ENCODE data around the gene SLC50A1. TPM values are rescaled to one million over a fixed set of nuclear protein-coding genes. Genes with fewer than 3 reads are reported as not detected.
A peak's percentile ranks its signal among the peaks of the same experiment; 100 is the strongest.

SLC50A1 gene
- total and polyA plus RNA-seq, 9 of the 15 experiments (the other 6 are each of a cell fraction or from before 2014, with no cell fraction given), result 46.5 to 132 (median 91.9) TPM

DNA sequence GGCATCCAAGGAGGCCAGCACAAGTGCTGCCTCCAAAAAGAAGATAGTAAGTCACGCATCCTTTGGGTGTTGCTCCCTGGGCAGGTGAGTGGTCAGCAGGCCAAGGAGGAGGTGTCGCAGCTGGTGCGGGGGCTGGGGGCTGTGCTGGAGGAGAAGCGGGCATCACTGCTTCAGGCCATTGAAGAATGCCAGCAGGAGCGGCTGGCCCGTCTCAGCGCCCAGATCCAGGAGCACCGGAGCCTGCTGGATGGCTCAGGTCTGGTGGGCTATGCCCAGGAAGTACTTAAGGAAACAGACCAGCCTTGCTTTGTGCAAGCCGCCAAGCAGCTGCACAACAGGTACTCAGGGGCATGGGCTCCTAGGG lies 42.2 kb downstream of the SLC50A1 start:
- CTCF ChIA-PET (ENCODE audit: low intra/inter-chr PET ratio), result interaction anchor here (2.3 kb wide), 1 partner anchor 49 kb away, joined by 17 read pairs; no protein-coding TSS in a partner anchor
- Histone ChIP-seq H3K9ac (ENCODE audit: insufficient read depth in 1 of 2, low read depth in 2 of 2, low read length in 2 of 2) (no peak overlapping the region), H3K36me3 (ENCODE audit: control insufficient read depth, insufficient read depth, low read length) (no peaks in the 10 kb centered on the region), H3K9me1 (ENCODE audit: control insufficient read depth, insufficient read depth, low read length) (no peaks in the 10 kb centered on the region), H3K27ac (ENCODE audit: extremely low read depth, low read depth, low read length) (no peak overlapping the region), H4K20me1 (replicated peaks; ENCODE audit: control insufficient read depth, insufficient read depth, low read length) (no peaks in the 10 kb centered on the region), H3K27me3 (ENCODE audit: control insufficient read depth in 2 of 2, insufficient read depth in 2 of 2, low read length in 2 of 2) (no peaks in the 10 kb centered on the region), H3K9me3 (replicated peaks; ENCODE audit: control insufficient read depth, insufficient read depth, low read depth, low read length) (no peaks in the 10 kb centered on the region), H2AFZ (ENCODE audit: low read depth, low read length) (no peak overlapping the region), H3K79me2 (ENCODE audit: control insufficient read depth, insufficient read depth, low read length) (peaks cover 2% of the 10 kb centered on the region), H3K4me1 (replicated peaks in 1 of 2; ENCODE audit: control insufficient read depth in 2 of 2, insufficient read depth in 2 of 2, low read length in 2 of 2) (peaks cover 15 to 65% of the 10 kb centered on the region in 2 experiments; a peak in 4 of 5 replicates), H3K4me2 (ENCODE audit: insufficient read depth, low read length) (no peak overlapping the region), H3K4me3 (no peak overlapping the region)
- POLR2A ChIA-PET, result interaction anchor here (1.4 kb wide), 1 partner anchor 62 kb away, joined by 4 read pairs; no protein-coding TSS in a partner anchor
- WGBS (ENCODE audit: insufficient coverage, low coverage, missing lambda C conversion rate), result 82% methylated on average over 9 of the region's 9 CpGs
- TF ChIP-seq OTX1 (CRISPR knock-in tag; IDR thresholded peaks at IDR 0.05), result no peak
- no peak for TF ChIP-seq MEF2D (tag; conservative IDR thresholded peaks at IDR 0.05; ENCODE audit: low read depth)
- TF ChIP-seq E2F3 (CRISPR knock-in tag; IDR thresholded peaks at IDR 0.05), result no peak
- no peak for FAIRE-seq
- no TSS peak for BruUV-seq (replicated peaks)
- intact Hi-C loops (cut with micrococcal nuclease), result no loop called here
- in situ Hi-C loops (cut with MboI), result no loop called here
- no peak for ATAC-seq
- DNase-seq (ENCODE audit: extremely low read depth in 1 of 4, low spot score in 3 of 4), result no peak

DNA sequence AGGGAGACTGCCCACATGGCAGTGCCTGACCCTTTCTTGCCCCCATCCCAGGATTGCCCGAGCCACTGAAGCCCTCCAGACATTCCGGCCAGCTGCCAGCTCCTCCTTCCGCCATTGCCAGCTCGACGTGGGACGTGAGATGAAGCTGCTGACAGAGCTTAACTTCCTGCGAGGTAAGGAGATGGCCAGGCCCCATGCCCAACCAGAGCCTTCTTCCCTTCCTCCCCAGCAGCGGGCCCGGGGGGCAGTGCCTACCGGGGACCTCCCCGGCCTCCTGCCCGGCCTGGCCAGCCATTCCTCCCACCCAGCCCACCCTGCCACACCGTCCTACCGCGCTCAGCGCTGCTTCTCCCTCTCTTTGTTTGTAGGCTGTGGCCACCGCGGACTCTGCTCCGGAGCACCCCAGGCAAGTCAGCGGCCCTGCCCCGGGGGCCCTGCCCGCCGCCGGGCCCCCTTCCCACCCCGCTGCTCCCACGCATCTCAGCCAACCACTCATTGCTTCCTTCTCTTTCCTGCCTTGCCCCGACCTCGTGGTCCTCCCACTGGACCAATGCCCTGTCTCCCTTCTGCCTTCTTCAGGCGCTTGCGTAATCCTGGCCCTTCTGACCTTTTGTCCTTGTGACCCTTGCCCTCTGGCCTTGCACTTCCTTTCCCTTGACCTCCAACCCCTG lies 42.9 kb downstream of the SLC50A1 start:
- Histone ChIP-seq H3K79me2 (ENCODE audit: control insufficient read depth, insufficient read depth, low read length) (no peaks in the 10 kb centered on the region), H3K9ac (ENCODE audit: insufficient read depth in 1 of 2, low read depth in 2 of 2, low read length in 2 of 2) (peak overlapping the region in 1 of 2 experiments; percentile 77; a peak in 2 of 4 replicates), H3K27me3 (ENCODE audit: control insufficient read depth in 2 of 2, insufficient read depth in 2 of 2, low read length in 2 of 2) (no peaks in the 10 kb centered on the region), H3K9me1 (ENCODE audit: control insufficient read depth, insufficient read depth, low read length) (no peaks in the 10 kb centered on the region), H3K27ac (ENCODE audit: extremely low read depth, low read depth, low read length) (no peak overlapping the region), H4K20me1 (replicated peaks; ENCODE audit: control insufficient read depth, insufficient read depth, low read length) (no peaks in the 10 kb centered on the region), H3K4me1 (replicated peaks in 1 of 2; ENCODE audit: control insufficient read depth in 2 of 2, insufficient read depth in 2 of 2, low read length in 2 of 2) (peaks cover 12 to 61% of the 10 kb centered on the region in 2 experiments; a peak in 4 of 5 replicates), H3K4me3 (no peak overlapping the region), H3K4me2 (ENCODE audit: insufficient read depth, low read length) (no peak overlapping the region), H3K9me3 (replicated peaks; ENCODE audit: control insufficient read depth, insufficient read depth, low read depth, low read length) (no peaks in the 10 kb centered on the region), H2AFZ (ENCODE audit: low read depth, low read length) (peak overlapping the region; percentile 20; the same call in 1 of the 2 replicates), H3K36me3 (ENCODE audit: control insufficient read depth, insufficient read depth, low read length) (no peaks in the 10 kb centered on the region)
- ChIA-PET CTCF (ENCODE audit: low intra/inter-chr PET ratio) (interaction anchor here (0.8 kb wide), 1 partner anchor 408 kb away, joined by 3 read pairs; no protein-coding TSS in a partner anchor), POLR2A (interaction anchor here (1.1 kb wide), 1 partner anchor 11 kb away, joined by 4 read pairs; no protein-coding TSS in a partner anchor)
- intact Hi-C loops (cut with micrococcal nuclease) (loop anchor here (1.0 kb wide), 1 partner anchor 14 kb away; no protein-coding TSS in a partner anchor), in situ Hi-C loops (cut with MboI) (no loop called here)
- WGBS (ENCODE audit: insufficient coverage, low coverage, missing lambda C conversion rate), result 52% methylated on average over 16 of the region's 30 CpGs
- ATAC-seq (no peak), FAIRE-seq (no peak), DNase-seq (ENCODE audit: extremely low read depth in 1 of 4, low spot score in 3 of 4) (peak in 3 of 4 experiments; percentile 41 to 50 (median 48))
- no TSS peak for BruUV-seq (replicated peaks)
- no peak for TF ChIP-seq ZNF668 (CRISPR knock-in tag; IDR thresholded peaks at IDR 0.05)
- no peak for TF ChIP-seq MEF2D (tag; conservative IDR thresholded peaks at IDR 0.05; ENCODE audit: low read depth)
- TF ChIP-seq MYBL2 (IDR thresholded peaks at IDR 0.05; ENCODE audit: low read depth), result no peak
- no peak for TF ChIP-seq MYBL2 (CRISPR knock-in tag; IDR thresholded peaks at IDR 0.05; ENCODE audit: borderline replicate concordance)
- TF ChIP-seq, protein P1, sequence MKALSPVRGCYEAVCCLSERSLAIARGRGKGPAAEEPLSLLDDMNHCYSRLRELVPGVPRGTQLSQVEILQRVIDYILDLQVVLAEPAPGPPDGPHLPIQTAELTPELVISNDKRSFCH (CRISPR knock-in tag; IDR thresholded peaks at IDR 0.05), result no peak
- TF ChIP-seq, protein P1 (tag; IDR thresholded peaks at IDR 0.05), result no peak
- TF ChIP-seq SRSF1 (IDR thresholded peaks at IDR 0.05; ENCODE audit: low read depth, low read length), result no peak
- no peak for TF ChIP-seq HNRNPH1 (optimal IDR thresholded peaks at IDR 0.05; ENCODE audit: low read depth, low read length)
- no peak for TF ChIP-seq ZNF347 (CRISPR knock-in tag; IDR thresholded peaks at IDR 0.05; ENCODE audit: low read depth)
- TF ChIP-seq, protein P2, sequence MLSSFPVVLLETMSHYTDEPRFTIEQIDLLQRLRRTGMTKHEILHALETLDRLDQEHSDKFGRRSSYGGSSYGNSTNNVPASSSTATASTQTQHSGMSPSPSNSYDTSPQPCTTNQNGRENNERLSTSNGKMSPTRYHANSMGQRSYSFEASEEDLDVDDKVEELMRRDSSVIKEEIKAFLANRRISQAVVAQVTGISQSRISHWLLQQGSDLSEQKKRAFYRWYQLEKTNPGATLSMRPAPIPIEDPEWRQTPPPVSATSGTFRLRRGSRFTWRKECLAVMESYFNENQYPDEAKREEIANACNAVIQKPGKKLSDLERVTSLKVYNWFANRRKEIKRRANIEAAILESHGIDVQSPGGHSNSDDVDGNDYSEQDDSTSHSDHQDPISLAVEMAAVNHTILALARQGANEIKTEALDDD (IDR thresholded peaks at IDR 0.05), result no peak
- TF ChIP-seq ZNF224 (CRISPR knock-in tag; IDR thresholded peaks at IDR 0.05), result no peak
- TF ChIP-seq DACH1 (IDR thresholded peaks at IDR 0.05; ENCODE audit: partially characterized antibody), result peak; percentile 17
- no peak for TF ChIP-seq SIN3B (IDR thresholded peaks at IDR 0.05; ENCODE audit: low read depth)

Measured in K562 (cell line).